22Rv1 (cell line): ENCODE data around the gene HEATR3.

Source experiments
- H3K27ac ChIP-seq: fragments of 450-650 bp; 2 replicates; pipeline ENCODE4 v1.5.1; 2017
- CTCF ChIP-seq: fragments of 450-650 bp; IDR thresholded peaks from 2 replicates; pipeline ENCODE4 v1.5.1; 2017; ENCODE audit warnings: mild to moderate bottlenecking
- ZFX ChIP-seq: fragments of 450-650 bp; IDR thresholded peaks from 2 replicates; pipeline ENCODE4 v1.6.1; 2017; ENCODE audit warnings: antibody characterized with exemption, borderline replicate concordance

Gene HEATR3

GRCh38 chr16:50065624-50066481, at the start of gene HEATR3:
HEATR3 (plus strand) TSS chr16:50065970; CDS start chr16:50066132, 162 bp downstream.
- H3K27ac ChIP-seq = peak within 1 kb of the TSS; percentile 88
- TF ChIP-seq ZFX = no peak
- TF ChIP-seq CTCF = no peak

- no peak for TF ChIP-seq CTCF
- no peak for TF ChIP-seq ZFX
- no peak overlapping the region for H3K27ac ChIP-seq
These were observed 48.2 kb upstream of the HEATR3 start for GRCh38 chr16:50017553-50017952.

GRCh38 chr16:50021544-50021943, 44.2 kb upstream of the HEATR3 start:
- TF ChIP-seq ZFX (no peak), CTCF (no peak)
- H3K27ac ChIP-seq = no peak overlapping the region

- no peak overlapping the region for H3K27ac ChIP-seq
- TF ChIP-seq CTCF (no peak), ZFX (no peak)
These were observed 42.1 kb upstream of the HEATR3 start for GRCh38 chr16:50023641-50024040.

GRCh38 chr16:50024207-50024606, 41.6 kb upstream of the HEATR3 start:
- no peak for TF ChIP-seq CTCF
- no peak for TF ChIP-seq ZFX
- H3K27ac ChIP-seq = no peak overlapping the region

- TF ChIP-seq CTCF (peak; percentile 100), ZFX (no peak)
- H3K27ac ChIP-seq = peak within 1 kb of the TSS; percentile 70
These were observed 40.9 kb upstream of the HEATR3 start, which contains the start of gene CNEP1R1 for GRCh38 chr16:50024684-50025536. CNEP1R1 (plus strand) TSS chr16:50025225; CDS start chr16:50025316, 91 bp downstream.
